ENCODE measurements around the gene TXLNG. TPM values are rescaled to one million over a fixed set of nuclear protein-coding genes. Genes with fewer than 3 reads are reported as not detected.
A peak's percentile ranks its signal among the peaks of the same experiment; 100 is the strongest.

Gene TXLNG
- total RNA-seq, 6 donors from 2014 or later, result 8.1 to 23.5 (median 12.6) TPM

DNA sequence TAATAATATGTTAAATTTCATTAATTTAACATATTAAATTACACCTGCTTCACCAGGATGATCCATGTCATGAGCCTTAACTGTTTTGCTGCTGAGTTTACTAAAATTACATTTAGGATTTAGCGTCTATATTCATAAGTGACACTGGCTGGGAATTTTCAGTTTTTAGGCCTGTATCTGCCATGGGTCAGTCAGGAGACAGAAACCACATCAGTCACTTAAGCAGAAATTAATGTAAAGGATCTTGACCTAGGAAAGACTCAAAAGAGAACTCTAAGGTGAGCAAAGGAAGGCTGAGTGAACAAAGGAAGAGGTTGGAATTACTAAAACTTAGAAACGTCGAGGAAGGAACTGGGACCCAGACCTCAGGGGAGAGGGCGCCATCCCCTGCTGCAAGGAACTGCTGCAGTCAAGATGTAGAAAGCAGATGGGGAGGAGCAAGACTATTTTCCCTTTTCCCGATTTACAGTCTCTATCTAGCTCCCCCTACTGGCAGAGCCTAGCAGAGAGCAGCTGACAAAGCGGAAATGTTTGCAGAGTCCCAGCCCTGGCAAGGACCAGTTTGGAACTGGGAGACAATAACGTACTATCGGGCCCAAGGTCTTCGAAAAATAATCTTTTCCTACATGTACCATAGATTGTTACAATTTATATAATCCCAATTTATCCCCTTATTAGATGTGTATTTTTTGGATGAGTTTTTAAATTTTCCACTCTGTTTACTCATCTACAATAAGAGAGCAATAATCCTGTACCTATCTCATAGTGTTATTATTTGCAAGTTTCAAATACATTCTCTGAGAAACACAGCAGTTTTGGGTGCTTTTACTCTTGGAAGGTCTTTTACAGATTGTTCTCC, 106.5 kb downstream of the TXLNG start:
- TF ChIP-seq POLR2A (IDR thresholded peaks at IDR 0.05) (no peak), EP300 (IDR thresholded peaks at IDR 0.05) (no peak), POLR2AphosphoS5 (IDR thresholded peaks at IDR 0.05) (no peak), CTCF (IDR thresholded peaks at IDR 0.05) (peak; percentile 51 to 80 (median 69))
- WGBS, 2 donors, result 14 to 15% methylated on average over 9 of the region's 9 CpGs
- DNase-seq (peak in 1 of 2 donors; percentile 72), ATAC-seq (ENCODE audit: low FRiP score in 2 of 2) (peak; percentile 78 to 83)
- no peak overlapping the region for H3K4me3 ChIP-seq
- peaks cover 0 to 9% (median 0%) of the 10 kb centered on the region in 4 donors for H3K4me1 ChIP-seq
- H3K27ac ChIP-seq, result no peak overlapping the region
- no peaks in the 10 kb centered on the region for H3K9me3 ChIP-seq
- H3K27me3 ChIP-seq, result no peaks in the 10 kb centered on the region
- H3K36me3 ChIP-seq, result no peaks in the 10 kb centered on the region

Small RNA genes within 50 kb of the gene (small RNA-seq; reads per million reads assigned to genes)
- gene RNU4-6P, result 0 reads per million in 4 donors
- gene RNU7-56P, result 0 reads per million in 4 donors
- 0 reads per million in 4 donors for gene RPL12P49

Other genes with a start within 250 kb of the TXLNG start
- gene S100G, start 136.3 kb upstream of the TXLNG start, total RNA-seq, result under 1 TPM in 1 of 6 donors, not detected in 5; 0.54 TPM
- 10 to 100 TPM in 3 of 6 donors, 1 to 10 TPM in 3; 5.1 to 30.1 (median 10.7) TPM for gene CTPS2, start 73.8 kb upstream of the TXLNG start, total RNA-seq
- gene SYAP1, start 66.9 kb upstream of the TXLNG start, total RNA-seq, result 10 to 100 TPM; 12.6 to 41.2 (median 22.6) TPM
- gene RBBP7, start 83.9 kb downstream of the TXLNG start, total RNA-seq, result 10 to 100 TPM; 59.1 to 73.3 (median 63.7) TPM
- 10 to 100 TPM; 17.0 to 47.0 (median 29.4) TPM for gene REPS2, start 160.2 kb downstream of the TXLNG start, total RNA-seq

Measured in upper lobe of left lung (tissue), 6 donors.